ACC112 (cell line): ENCODE results near the gene KLK12.

ENCODE experiments used
- H2AFZ ChIP-seq: fragments of 200-600 bp; sonication (generic); one replicate; pipeline ENCODE4 v1.6.0; 2017; ENCODE audit warnings: antibody characterized with exemption, low read length; ENCODE audit not compliant: unreplicated experiment
- H3K27ac ChIP-seq: fragments of 200-600 bp; sonication (generic); 2 replicates; pipeline ENCODE4 v1.5.1; 2014; ENCODE audit warnings: low read depth, mild to moderate bottlenecking, antibody characterized with exemption, low read length, moderate library complexity
- H3K27me3 ChIP-seq: fragments of 200-600 bp; sonication (generic); 2 replicates; pipeline ENCODE4 v1.6.1; 2014; ENCODE audit warnings: mild to moderate bottlenecking, antibody characterized with exemption, low read length, moderate library complexity, mixed read lengths; ENCODE audit not compliant: insufficient read depth
- H3K36me3 ChIP-seq: fragments of 200-600 bp; sonication (generic); 2 replicates; pipeline ENCODE4 v1.6.1; 2016; ENCODE audit warnings: mild to moderate bottlenecking, antibody characterized with exemption, low read length, moderate library complexity, mixed read lengths; ENCODE audit not compliant: insufficient read depth
- H3K4me1 ChIP-seq: fragments of 200-600 bp; sonication (generic); one replicate; pipeline ENCODE4 v1.6.1; 2016; ENCODE audit warnings: low read length, mixed read lengths; ENCODE audit not compliant: insufficient read depth, unreplicated experiment, control insufficient read depth
- H3K4me3 ChIP-seq: fragments of 200-600 bp; sonication (generic); 2 replicates; pipeline ENCODE4 v1.5.1; 2014; ENCODE audit warnings: mild to moderate bottlenecking, low read depth, low read length
- H3K79me2 ChIP-seq: fragments of 200-600 bp; sonication (generic); one replicate; pipeline ENCODE4 v1.6.0; 2016; ENCODE audit warnings: low read length; ENCODE audit not compliant: control insufficient read depth, unreplicated experiment, insufficient read depth

The KLK12 gene

GRCh38 chr19:51047031-51047335, 12.2 kb upstream of the KLK12 start:
- no peak overlapping the region for H2AFZ ChIP-seq
- H3K27ac ChIP-seq, result no peak overlapping the region
- H3K27me3 ChIP-seq, result peaks cover 16% of the 10 kb centered on the region
- no peaks in the 10 kb centered on the region for H3K79me2 ChIP-seq
- H3K4me3 ChIP-seq, result no peak overlapping the region
- H3K36me3 ChIP-seq, result no peaks in the 10 kb centered on the region
- H3K4me1 ChIP-seq, result no peaks in the 10 kb centered on the region

GRCh38 chr19:51044327-51044726, 9.5 kb upstream of the KLK12 start:
- Histone ChIP-seq H2AFZ (no peak overlapping the region), H3K27me3 (peaks cover 14% of the 10 kb centered on the region), H3K27ac (no peak overlapping the region), H3K4me3 (no peak overlapping the region), H3K4me1 (no peaks in the 10 kb centered on the region), H3K36me3 (no peaks in the 10 kb centered on the region), H3K79me2 (no peaks in the 10 kb centered on the region)

- Histone ChIP-seq H3K36me3 (no peaks in the 10 kb centered on the region), H3K27ac (no peak overlapping the region), H2AFZ (no peak overlapping the region), H3K27me3 (peaks cover 14% of the 10 kb centered on the region), H3K4me1 (no peaks in the 10 kb centered on the region), H3K79me2 (no peaks in the 10 kb centered on the region), H3K4me3 (no peak overlapping the region)
Observed at GRCh38 chr19:51043497-51043896, 8.7 kb upstream of the KLK12 start.

GRCh38 chr19:51040151-51040550, 5.3 kb upstream of the KLK12 start:
- Histone ChIP-seq H3K4me3 (no peak overlapping the region), H3K79me2 (no peaks in the 10 kb centered on the region), H3K27me3 (0 out of 2 replicates have a peak, but pooled peaks cover under 1% of the 10 kb centered on the region), H3K36me3 (no peaks in the 10 kb centered on the region), H3K4me1 (no peaks in the 10 kb centered on the region), H3K27ac (no peak overlapping the region), H2AFZ (no peak overlapping the region)

DNA sequence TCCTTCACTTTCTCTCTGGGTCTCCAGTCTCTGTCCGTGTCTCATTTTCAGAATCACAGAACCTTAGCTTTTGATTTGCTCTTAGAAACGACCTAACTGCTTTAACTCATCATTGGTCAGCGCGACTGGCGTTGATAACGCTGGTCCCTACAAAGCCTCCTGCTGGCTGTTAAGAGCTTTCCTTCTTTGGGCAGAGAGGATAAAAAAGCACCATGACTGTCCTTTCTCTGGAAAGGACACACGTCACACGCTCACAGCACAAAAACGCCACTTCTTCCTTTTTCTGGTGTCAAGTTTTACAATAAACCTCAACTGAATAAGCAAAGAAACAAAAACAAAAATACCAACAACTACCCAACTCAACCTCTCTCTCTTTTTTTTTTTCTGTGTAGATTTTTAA, 1.7 kb upstream of the KLK12 start:
- no peaks in the 10 kb centered on the region for H3K4me1 ChIP-seq
- H3K79me2 ChIP-seq, result no peaks in the 10 kb centered on the region
- H3K27me3 ChIP-seq, result 0 out of 2 replicates have a peak, but pooled peaks cover 6% of the 10 kb centered on the region
- no peak overlapping the region for H3K27ac ChIP-seq
- H2AFZ ChIP-seq, result no peak overlapping the region
- no peak overlapping the region for H3K4me3 ChIP-seq
- H3K36me3 ChIP-seq, result no peaks in the 10 kb centered on the region

DNA sequence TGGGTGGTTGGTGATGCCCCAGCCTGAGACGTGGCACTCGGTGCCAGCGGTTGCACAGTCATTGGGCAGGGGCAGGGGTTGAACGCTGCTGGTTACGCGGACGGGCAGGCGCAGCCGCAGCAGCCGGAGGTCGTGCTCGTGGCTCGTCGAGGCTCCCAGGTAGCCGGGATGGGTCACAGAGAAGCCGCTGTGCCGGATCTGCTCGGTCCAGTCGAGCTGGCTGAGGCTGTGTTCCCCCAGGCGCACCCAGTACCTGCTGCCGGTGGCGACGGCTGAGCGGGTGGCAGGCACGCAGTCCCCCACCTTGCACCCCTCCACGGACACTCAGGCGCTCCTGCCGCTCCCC, 2.9 kb downstream of the KLK12 start:
- no peak overlapping the region for H3K4me3 ChIP-seq
- no peak overlapping the region for H2AFZ ChIP-seq
- H3K27me3 ChIP-seq, result peaks cover 20% of the 10 kb centered on the region
- H3K4me1 ChIP-seq, result no peaks in the 10 kb centered on the region
- H3K27ac ChIP-seq, result no peak overlapping the region
- H3K79me2 ChIP-seq, result no peaks in the 10 kb centered on the region
- no peaks in the 10 kb centered on the region for H3K36me3 ChIP-seq

GRCh38 chr19:51031220-51031879, 3.5 kb downstream of the KLK12 start:
- Histone ChIP-seq H2AFZ (no peak overlapping the region), H3K4me3 (no peak overlapping the region), H3K27me3 (peaks cover 23% of the 10 kb centered on the region), H3K79me2 (no peaks in the 10 kb centered on the region), H3K4me1 (no peaks in the 10 kb centered on the region), H3K36me3 (no peaks in the 10 kb centered on the region), H3K27ac (no peak overlapping the region)

DNA sequence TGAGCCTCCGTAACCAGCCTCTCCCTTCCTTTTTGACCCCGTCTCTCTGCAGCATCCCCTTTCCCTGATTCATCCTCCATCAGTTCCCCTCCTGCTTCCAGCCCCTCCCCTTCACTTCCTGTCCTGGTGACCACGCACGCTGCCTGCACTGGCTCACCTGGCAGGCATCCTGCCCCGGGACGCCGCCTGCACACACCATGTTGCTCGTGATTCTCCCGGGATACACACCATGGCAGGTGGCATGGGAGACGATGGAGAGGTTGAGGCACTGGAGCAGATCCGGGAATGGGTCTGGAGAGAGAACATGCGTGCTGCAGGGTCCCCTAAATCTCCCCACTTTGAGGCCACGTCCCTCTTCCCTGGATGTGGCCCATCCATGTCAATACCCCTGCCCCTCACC, 4.2 kb downstream of the KLK12 start:
- no peaks in the 10 kb centered on the region for H3K79me2 ChIP-seq
- H3K4me1 ChIP-seq, result no peaks in the 10 kb centered on the region
- H3K4me3 ChIP-seq, result no peak overlapping the region
- no peaks in the 10 kb centered on the region for H3K36me3 ChIP-seq
- peaks cover 30% of the 10 kb centered on the region for H3K27me3 ChIP-seq
- no peak overlapping the region for H3K27ac ChIP-seq
- no peak overlapping the region for H2AFZ ChIP-seq

- Histone ChIP-seq H3K27me3 (peaks cover 36% of the 10 kb centered on the region), H3K36me3 (no peaks in the 10 kb centered on the region), H3K4me1 (no peaks in the 10 kb centered on the region), H3K79me2 (no peaks in the 10 kb centered on the region), H3K4me3 (no peak overlapping the region), H3K27ac (no peak overlapping the region), H2AFZ (no peak overlapping the region)
Observed at GRCh38 chr19:51029718-51030117, 5.1 kb downstream of the KLK12 start.

DNA sequence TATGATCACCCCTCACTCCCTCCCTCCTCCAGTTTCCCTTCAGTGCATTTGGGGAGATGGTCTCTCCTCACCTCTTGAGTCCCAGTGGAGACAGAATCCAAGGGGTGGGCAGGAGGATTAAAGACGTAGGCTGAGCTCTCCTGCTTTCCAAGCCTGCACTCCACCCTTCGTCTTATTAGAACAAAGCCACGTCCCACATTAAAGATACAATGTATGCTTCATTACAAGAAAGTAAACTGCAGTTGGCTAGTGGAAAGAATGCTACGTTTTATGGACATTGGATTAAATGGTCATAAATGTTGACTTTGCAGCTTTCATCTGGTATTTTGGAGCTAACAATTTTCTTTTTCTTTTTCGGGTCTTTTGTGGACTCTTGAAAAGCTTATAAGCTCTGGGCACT, 6.9 kb downstream of the KLK12 start:
- Histone ChIP-seq H3K4me3 (no peak overlapping the region), H3K79me2 (no peaks in the 10 kb centered on the region), H3K4me1 (no peaks in the 10 kb centered on the region), H2AFZ (no peak overlapping the region), H3K36me3 (no peaks in the 10 kb centered on the region), H3K27me3 (peaks cover 42% of the 10 kb centered on the region), H3K27ac (no peak overlapping the region)

DNA sequence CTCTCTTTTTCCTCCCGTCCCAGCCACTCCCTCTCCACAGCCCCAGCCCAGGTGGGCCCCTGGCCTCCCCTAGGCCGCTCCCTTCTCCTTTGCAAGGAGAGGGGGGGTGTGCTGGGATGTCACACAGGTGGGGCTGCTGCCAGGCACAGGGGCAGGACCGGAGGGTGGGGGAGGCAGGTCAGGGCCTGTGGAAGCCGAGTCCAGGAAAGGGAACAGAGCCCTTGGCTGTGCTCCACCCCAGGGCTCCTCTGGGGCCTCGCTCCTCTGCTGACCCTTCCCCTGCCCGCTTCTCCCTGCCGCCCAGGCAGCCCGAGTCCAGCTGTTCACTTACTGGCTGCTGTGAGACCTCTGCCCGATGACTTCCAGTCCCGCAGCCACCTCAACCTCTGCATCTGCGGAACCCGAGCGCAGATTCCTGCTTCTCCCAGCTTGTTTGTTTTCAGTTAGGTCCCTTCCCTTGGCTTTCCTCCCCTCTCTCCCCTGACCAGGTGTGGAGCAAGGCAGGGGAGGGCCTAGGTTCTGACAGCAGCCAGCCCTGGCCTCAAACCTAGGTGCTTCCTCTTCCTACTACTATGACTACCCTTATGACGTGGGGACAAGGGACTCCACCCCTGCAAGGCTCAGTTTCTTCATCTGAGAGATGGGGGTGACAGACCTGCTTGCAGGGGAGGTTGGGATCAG, 7.5 kb downstream of the KLK12 start:
- no peak overlapping the region for H3K4me3 ChIP-seq
- H3K27ac ChIP-seq, result no peak overlapping the region
- no peak overlapping the region for H2AFZ ChIP-seq
- no peaks in the 10 kb centered on the region for H3K36me3 ChIP-seq
- no peaks in the 10 kb centered on the region for H3K4me1 ChIP-seq
- H3K79me2 ChIP-seq, result no peaks in the 10 kb centered on the region
- peaks cover 43% of the 10 kb centered on the region for H3K27me3 ChIP-seq
